GM23338 (cell line): Measurements from ENCODE around the gene SIN3B. TPM values are rescaled to one million over a fixed set of nuclear protein-coding genes. Genes with fewer than 3 reads are reported as not detected.

Experiments used
- ATAC-seq: fragments of 200-7000 bp; cut with Tn5 transposase; 3 replicates; pipeline ENCODE4 v1.9.1; 2020
- DNase-seq: peaks from one replicate; pipeline ENCODE4 v3.0.0-alpha.2; 2015; ENCODE audit warnings: low spot score
- H2AFZ ChIP-seq: fragments of 200-600 bp; sonication (generic); 2 replicates; pipeline ENCODE4 v1.8.0; 2016; ENCODE audit warnings: antibody characterized with exemption, mild to moderate bottlenecking, moderate library complexity
- H3F3A ChIP-seq: fragments of 200-600 bp; sonication (generic); replicated peaks from 2 replicates; pipeline ENCODE4 v1.8.0; 2017; ENCODE audit warnings: antibody characterized with exemption, mixed run types, low read depth
- H3K27ac ChIP-seq: fragments of 200-600 bp; sonication (generic); 2 replicates; pipeline ENCODE4 v1.6.1; 2016; ENCODE audit warnings: low read depth
- H3K27me3 ChIP-seq: fragments of 200-600 bp; sonication (generic); 2 replicates; pipeline ENCODE4 v1.8.0; 2016; ENCODE audit warnings: mild to moderate bottlenecking, mixed run types, moderate library complexity; ENCODE audit not compliant: insufficient read depth
- H3K36me3 ChIP-seq: fragments of 200-600 bp; sonication (generic); 2 replicates; pipeline ENCODE4 v1.8.0; 2016; ENCODE audit warnings: mild to moderate bottlenecking; ENCODE audit not compliant: insufficient read depth
- H3K4me1 ChIP-seq: fragments of 200-600 bp; sonication (generic); 2 replicates; pipeline ENCODE4 v1.8.0; 2016; ENCODE audit warnings: mild to moderate bottlenecking, moderate library complexity; ENCODE audit not compliant: insufficient read depth
- H3K4me2 ChIP-seq: fragments of 200-600 bp; sonication (generic); 2 replicates; pipeline ENCODE4 v1.7.1; 2017; ENCODE audit warnings: mixed run types
- H3K4me3 ChIP-seq: fragments of 200-600 bp; sonication (generic); 2 replicates; pipeline ENCODE4 v1.6.1; 2016; ENCODE audit warnings: mixed run types
- H3K79me2 ChIP-seq: fragments of 200-600 bp; sonication (generic); replicated peaks from 2 replicates; pipeline ENCODE4 v1.8.0; 2017; ENCODE audit warnings: mild to moderate bottlenecking; ENCODE audit not compliant: insufficient read depth
- H3K9me2 ChIP-seq: fragments of 200-600 bp; sonication (generic); 2 replicates; pipeline ENCODE4 v1.8.0; 2017; ENCODE audit not compliant: insufficient read depth
- H4K20me1 ChIP-seq: fragments of 200-600 bp; sonication (generic); replicated peaks from 2 replicates; pipeline ENCODE4 v1.8.0; 2017; ENCODE audit warnings: mild to moderate bottlenecking; ENCODE audit not compliant: insufficient read depth
- H3K27ac Mint-ChIP-seq: 2 replicates; pipeline ENCODE4 v1.8.0; 2020; ENCODE audit warnings: inconsistent platforms, mild to moderate bottlenecking, moderate library complexity, mixed read lengths
- H3K27me3 Mint-ChIP-seq: 3 replicates; pipeline ENCODE4 v1.8.0; 2022; ENCODE audit warnings: low read depth, mild to moderate bottlenecking, moderate library complexity, mixed read lengths, inconsistent platforms; ENCODE audit not compliant: insufficient read depth, poor library complexity
- H3K36me3 Mint-ChIP-seq: 3 replicates; pipeline ENCODE4 v1.8.0; 2021; ENCODE audit warnings: low read depth, mild to moderate bottlenecking, inconsistent platforms, moderate library complexity, mixed read lengths
- H3K4me1 Mint-ChIP-seq: 3 replicates; pipeline ENCODE4 v1.8.0; 2020; ENCODE audit warnings: mild to moderate bottlenecking, inconsistent platforms, mixed read lengths
- H3K4me3 Mint-ChIP-seq: 3 replicates; pipeline ENCODE4 v1.8.0; 2021; ENCODE audit warnings: moderate library complexity, mild to moderate bottlenecking, inconsistent platforms, mixed read lengths
- H3K9me3 Mint-ChIP-seq: 3 replicates; pipeline ENCODE4 v1.8.0; 2020; ENCODE audit warnings: moderate library complexity, mild to moderate bottlenecking, inconsistent platforms, mixed read lengths
- CREB1 ChIP-seq: fragments of 250-450 bp; sonication (Bioruptor Pico); IDR thresholded peaks from 2 replicates; pipeline ENCODE4 v1.5.0; 2020; ENCODE audit warnings: low read depth, mild to moderate bottlenecking, moderate library complexity
- JUNB ChIP-seq: IDR thresholded peaks from one replicate; pipeline ENCODE4 v1.6.1; 2016; ENCODE audit warnings: antibody characterized with exemption; ENCODE audit not compliant: unreplicated experiment
- NANOG ChIP-seq: IDR thresholded peaks from 2 replicates; pipeline ENCODE4 v1.6.1; 2016; ENCODE audit warnings: antibody characterized with exemption, borderline replicate concordance
- POLR2AphosphoS5 ChIP-seq: IDR thresholded peaks from 2 replicates; pipeline ENCODE4 v1.6.1; 2016; ENCODE audit warnings: antibody characterized with exemption, low read depth
- STAT1 ChIP-seq: IDR thresholded peaks from one replicate; pipeline ENCODE4 v1.6.1; 2016; ENCODE audit warnings: antibody characterized with exemption; ENCODE audit not compliant: unreplicated experiment
- ZNF331 ChIP-seq: fragments of 250-450 bp; sonication (Bioruptor Pico); IDR thresholded peaks from 2 replicates; pipeline ENCODE4 v1.5.0; 2020; ENCODE audit warnings: low read depth, mild to moderate bottlenecking, moderate library complexity
- polyA plus RNA-seq: library from polyadenylated mRNA; unstranded; fragments of >200 nt; fragmentation: Nextera tagmentation; extraction: Ambion mirVana; gene quantifications from 2 replicates; pipeline ENCODE4 v1.2.1, GENCODE V29; 2016
- total RNA-seq: library from RNA; depleted of rRNA; stranded (reverse); fragments of >200 nt; shearing (Covaris generic); gene quantifications from 2 replicates; pipeline ENCODE4 v1.2.3, GENCODE V29; 2014
- TF ChIP-seq, protein P1 (sequence below): fragments of 250-450 bp; sonication (Bioruptor Pico); IDR thresholded peaks from 2 replicates; pipeline ENCODE4 v1.5.0; 2020; ENCODE audit warnings: mild to moderate bottlenecking, moderate library complexity
- TF ChIP-seq, protein P2 (sequence below): IDR thresholded peaks from 2 replicates; pipeline ENCODE4 v1.6.1; 2016; ENCODE audit warnings: antibody characterized with exemption

SIN3B gene
- total and polyA plus RNA-seq, 2 experiments from 2014 or later, result 37.6 to 68.6 TPM

DNA sequence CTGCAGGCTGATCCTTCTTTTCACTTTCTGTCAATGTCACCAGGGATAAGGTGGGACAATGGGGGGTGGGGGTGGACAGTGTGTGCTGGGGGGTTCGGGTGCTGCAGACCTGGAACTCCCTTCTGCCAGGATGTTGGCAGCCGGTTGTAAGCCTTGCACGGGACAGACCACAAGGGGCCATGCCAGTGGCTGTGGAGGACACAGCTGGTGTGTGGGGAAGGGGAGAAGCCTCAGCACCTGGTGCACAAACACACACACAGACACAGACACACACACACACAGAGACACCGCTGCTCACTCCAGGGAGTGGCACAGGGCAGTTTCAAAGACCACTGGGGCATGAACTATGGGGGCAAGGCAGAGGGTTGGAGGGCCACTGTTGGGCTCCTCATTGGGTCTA lies 63.2 kb downstream of the SIN3B start (continued):
- TF ChIP-seq, protein P1, sequence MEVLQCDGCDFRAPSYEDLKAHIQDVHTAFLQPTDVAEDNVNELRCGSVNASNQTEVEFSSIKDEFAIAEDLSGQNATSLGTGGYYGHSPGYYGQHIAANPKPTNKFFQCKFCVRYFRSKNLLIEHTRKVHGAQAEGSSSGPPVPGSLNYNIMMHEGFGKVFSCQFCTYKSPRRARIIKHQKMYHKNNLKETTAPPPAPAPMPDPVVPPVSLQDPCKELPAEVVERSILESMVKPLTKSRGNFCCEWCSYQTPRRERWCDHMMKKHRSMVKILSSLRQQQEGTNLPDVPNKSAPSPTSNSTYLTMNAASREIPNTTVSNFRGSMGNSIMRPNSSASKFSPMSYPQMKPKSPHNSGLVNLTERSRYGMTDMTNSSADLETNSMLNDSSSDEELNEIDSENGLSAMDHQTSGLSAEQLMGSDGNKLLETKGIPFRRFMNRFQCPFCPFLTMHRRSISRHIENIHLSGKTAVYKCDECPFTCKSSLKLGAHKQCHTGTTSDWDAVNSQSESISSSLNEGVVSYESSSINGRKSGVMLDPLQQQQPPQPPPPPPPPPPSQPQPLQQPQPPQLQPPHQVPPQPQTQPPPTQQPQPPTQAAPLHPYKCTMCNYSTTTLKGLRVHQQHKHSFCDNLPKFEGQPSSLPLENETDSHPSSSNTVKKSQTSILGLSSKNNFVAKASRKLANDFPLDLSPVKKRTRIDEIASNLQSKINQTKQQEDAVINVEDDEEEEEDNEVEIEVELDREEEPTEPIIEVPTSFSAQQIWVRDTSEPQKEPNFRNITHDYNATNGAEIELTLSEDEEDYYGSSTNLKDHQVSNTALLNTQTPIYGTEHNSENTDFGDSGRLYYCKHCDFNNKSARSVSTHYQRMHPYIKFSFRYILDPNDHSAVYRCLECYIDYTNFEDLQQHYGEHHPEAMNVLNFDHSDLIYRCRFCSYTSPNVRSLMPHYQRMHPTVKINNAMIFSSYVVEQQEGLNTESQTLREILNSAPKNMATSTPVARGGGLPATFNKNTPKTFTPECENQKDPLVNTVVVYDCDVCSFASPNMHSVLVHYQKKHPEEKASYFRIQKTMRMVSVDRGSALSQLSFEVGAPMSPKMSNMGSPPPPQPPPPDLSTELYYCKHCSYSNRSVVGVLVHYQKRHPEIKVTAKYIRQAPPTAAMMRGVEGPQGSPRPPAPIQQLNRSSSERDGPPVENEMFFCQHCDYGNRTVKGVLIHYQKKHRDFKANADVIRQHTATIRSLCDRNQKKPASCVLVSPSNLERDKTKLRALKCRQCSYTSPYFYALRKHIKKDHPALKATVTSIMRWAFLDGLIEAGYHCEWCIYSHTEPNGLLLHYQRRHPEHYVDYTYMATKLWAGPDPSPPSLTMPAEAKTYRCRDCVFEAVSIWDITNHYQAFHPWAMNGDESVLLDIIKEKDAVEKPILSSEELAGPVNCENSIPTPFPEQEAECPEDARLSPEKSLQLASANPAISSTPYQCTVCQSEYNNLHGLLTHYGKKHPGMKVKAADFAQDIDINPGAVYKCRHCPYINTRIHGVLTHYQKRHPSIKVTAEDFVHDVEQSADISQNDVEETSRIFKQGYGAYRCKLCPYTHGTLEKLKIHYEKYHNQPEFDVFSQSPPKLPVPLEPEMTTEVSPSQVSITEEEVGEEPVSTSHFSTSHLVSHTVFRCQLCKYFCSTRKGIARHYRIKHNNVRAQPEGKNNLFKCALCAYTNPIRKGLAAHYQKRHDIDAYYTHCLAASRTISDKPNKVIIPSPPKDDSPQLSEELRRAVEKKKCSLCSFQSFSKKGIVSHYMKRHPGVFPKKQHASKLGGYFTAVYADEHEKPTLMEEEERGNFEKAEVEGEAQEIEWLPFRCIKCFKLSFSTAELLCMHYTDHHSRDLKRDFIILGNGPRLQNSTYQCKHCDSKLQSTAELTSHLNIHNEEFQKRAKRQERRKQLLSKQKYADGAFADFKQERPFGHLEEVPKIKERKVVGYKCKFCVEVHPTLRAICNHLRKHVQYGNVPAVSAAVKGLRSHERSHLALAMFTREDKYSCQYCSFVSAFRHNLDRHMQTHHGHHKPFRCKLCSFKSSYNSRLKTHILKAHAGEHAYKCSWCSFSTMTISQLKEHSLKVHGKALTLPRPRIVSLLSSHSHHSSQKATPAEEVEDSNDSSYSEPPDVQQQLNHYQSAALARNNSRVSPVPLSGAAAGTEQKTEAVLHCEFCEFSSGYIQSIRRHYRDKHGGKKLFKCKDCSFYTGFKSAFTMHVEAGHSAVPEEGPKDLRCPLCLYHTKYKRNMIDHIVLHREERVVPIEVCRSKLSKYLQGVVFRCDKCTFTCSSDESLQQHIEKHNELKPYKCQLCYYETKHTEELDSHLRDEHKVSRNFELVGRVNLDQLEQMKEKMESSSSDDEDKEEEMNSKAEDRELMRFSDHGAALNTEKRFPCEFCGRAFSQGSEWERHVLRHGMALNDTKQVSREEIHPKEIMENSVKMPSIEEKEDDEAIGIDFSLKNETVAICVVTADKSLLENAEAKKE (CRISPR knock-in tag), result no peak
- TF ChIP-seq ZNF331, result no peak
- TF ChIP-seq STAT1, result no peak
- TF ChIP-seq CREB1, result no peak

DNA sequence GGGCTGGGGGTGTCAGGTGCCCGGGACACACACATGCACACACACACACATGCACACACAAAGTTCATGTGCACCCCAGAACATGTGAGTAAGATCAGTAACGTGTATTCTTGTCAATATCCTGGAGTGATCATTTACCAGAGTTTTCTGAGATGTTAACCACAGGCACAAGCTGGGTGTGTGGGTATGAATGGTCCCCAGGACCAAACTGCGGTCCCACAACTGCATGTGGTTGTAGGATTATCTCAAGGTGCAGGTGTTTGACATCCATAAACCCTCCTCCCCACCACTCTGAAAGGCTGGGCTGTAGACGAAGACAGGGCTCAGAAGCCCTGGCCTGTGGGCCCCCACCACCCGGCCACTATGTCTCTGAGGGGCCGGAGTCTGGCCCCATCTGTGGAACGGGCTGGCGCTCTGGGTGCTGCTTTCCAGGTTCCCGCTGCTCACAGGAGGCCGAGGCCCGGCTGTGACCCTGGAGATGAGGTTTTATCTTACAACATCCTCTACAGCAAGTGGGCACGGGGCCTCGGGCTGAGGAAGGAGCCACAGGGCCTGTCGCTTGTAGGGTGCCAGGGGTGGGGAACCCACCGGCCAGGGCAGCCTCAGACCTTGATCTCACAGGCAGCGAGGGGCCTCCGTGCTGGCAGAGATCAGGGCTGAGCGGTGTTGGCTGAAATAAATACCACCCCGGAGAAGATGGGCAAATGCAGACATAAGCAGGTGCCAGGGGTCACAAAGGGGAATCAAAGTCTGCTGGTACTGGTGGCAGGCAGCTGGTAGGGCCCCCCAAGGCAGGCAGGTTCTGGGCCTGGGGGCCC lies 63.9 kb downstream of the SIN3B start:
- DNase-seq, result no peak
- TF ChIP-seq, protein P1 (CRISPR knock-in tag), result no peak
- TF ChIP-seq POLR2AphosphoS5 (no peak), NANOG (no peak), JUNB (no peak), ZNF331 (no peak)
- TF ChIP-seq, protein P2, sequence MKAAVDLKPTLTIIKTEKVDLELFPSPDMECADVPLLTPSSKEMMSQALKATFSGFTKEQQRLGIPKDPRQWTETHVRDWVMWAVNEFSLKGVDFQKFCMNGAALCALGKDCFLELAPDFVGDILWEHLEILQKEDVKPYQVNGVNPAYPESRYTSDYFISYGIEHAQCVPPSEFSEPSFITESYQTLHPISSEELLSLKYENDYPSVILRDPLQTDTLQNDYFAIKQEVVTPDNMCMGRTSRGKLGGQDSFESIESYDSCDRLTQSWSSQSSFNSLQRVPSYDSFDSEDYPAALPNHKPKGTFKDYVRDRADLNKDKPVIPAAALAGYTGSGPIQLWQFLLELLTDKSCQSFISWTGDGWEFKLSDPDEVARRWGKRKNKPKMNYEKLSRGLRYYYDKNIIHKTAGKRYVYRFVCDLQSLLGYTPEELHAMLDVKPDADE, result no peak

More for the DNA sequence above, 63.9 kb downstream of the SIN3B start:
- no peak overlapping the region for H2AFZ ChIP-seq
- H3K27me3 Mint-ChIP-seq, result peaks cover 13% of the 10 kb centered on the region
- no peaks in the 10 kb centered on the region for H3K79me2 ChIP-seq
- no peaks in the 10 kb centered on the region for H3K9me3 Mint-ChIP-seq
- H3K27ac ChIP-seq, result no peak overlapping the region
- H3K4me3 Mint-ChIP-seq, result no peak overlapping the region
- H3F3A ChIP-seq, result no peaks in the 10 kb centered on the region
- peaks cover 7% of the 10 kb centered on the region for H3K27me3 ChIP-seq
- H3K4me1 ChIP-seq, result peaks cover 3% of the 10 kb centered on the region
- peaks cover 7% of the 10 kb centered on the region; the same call in 2 of the 3 replicates for H3K4me1 Mint-ChIP-seq
- ATAC-seq, result no peak
- H3K4me3 ChIP-seq, result no peak overlapping the region
- H3K4me2 ChIP-seq, result no peak overlapping the region
- no peaks in the 10 kb centered on the region for H3K36me3 ChIP-seq
- no peaks in the 10 kb centered on the region for H4K20me1 ChIP-seq
- no peak overlapping the region for H3K27ac Mint-ChIP-seq
- no peaks in the 10 kb centered on the region for H3K36me3 Mint-ChIP-seq
- no peaks in the 10 kb centered on the region for H3K9me2 ChIP-seq
